Ovary (tissue), 3 donors: ENCODE data around the gene NXF1.

Source experiments
- EP300 ChIP-seq: sonication (generic); formaldehyde crosslinking; IDR thresholded peaks from one replicate; pipeline ENCODE4 v1.6.1; 2017; ENCODE audit warnings: antibody characterized with exemption
- TF ChIP-seq, protein P1 (sequence below), 3 donors: fragments of 450-650 bp in 2 of 3; fragments of 200-600 bp in 1 of 3; IDR thresholded peaks; one replicate each; pipeline versions ENCODE4 v1.5.1 to v1.8.0; 2016 to 2022; ENCODE audit warnings: antibody characterized with exemption in 3 of 3, mild to moderate bottlenecking in 1 of 3
- donor health status: DM: no; HTN: no; CAD: no.

DNA sequence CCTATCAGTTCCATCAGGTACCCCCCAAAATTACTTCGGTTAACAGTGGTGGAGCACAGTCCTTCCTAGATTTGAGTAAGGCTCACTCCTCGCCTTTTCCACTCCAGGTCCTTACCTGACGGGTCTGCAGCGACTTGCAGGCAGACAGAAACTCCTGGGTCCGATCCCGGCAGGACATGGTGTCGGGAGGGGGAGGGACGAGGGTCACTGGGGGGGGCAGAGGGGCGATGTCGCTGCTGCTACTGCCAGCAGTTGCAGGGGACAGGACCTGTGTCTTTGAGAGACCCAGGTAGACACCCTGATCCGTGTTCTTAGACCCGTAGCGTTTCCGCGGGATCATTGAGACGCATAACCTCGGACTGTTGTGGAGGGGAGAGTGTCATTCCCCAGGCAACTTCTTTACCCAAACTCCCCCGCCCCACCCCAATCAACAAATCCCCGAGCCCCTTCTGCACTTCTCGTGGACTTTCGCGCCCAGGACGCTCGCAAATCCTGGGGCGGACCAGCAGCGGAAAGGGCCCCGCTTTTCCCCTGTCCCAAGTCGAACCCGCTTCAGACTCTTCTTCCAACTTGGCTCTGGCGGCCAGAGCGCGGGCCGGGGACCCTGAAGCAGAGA is 25.8 kb upstream of the NXF1 start:
- TF ChIP-seq, protein P1, sequence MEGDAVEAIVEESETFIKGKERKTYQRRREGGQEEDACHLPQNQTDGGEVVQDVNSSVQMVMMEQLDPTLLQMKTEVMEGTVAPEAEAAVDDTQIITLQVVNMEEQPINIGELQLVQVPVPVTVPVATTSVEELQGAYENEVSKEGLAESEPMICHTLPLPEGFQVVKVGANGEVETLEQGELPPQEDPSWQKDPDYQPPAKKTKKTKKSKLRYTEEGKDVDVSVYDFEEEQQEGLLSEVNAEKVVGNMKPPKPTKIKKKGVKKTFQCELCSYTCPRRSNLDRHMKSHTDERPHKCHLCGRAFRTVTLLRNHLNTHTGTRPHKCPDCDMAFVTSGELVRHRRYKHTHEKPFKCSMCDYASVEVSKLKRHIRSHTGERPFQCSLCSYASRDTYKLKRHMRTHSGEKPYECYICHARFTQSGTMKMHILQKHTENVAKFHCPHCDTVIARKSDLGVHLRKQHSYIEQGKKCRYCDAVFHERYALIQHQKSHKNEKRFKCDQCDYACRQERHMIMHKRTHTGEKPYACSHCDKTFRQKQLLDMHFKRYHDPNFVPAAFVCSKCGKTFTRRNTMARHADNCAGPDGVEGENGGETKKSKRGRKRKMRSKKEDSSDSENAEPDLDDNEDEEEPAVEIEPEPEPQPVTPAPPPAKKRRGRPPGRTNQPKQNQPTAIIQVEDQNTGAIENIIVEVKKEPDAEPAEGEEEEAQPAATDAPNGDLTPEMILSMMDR (IDR thresholded peaks at IDR 0.05): no peak
- no peak for TF ChIP-seq EP300
